Activated naive CD4-positive, alpha-beta T cell treated with anti-CD3 and anti-CD28 coated beads, Interleukin-2, amount 50 U/mL, for 24 hours (primary cell): Measurements from ENCODE around the gene TRAPPC6A.
"Not testable (repeated sequence)": the region's sequence is repeated elsewhere in the genome, so short reads cannot be mapped to it uniquely, and the experiment has no call there.

Experiments
- H3K27ac Mint-ChIP-seq: one replicate; pipeline ENCODE4 v1.8.0; 2021; ENCODE audit warnings: mild to moderate bottlenecking, mixed read lengths
- H3K27me3 Mint-ChIP-seq: one replicate; pipeline ENCODE4 v1.8.0; 2021; ENCODE audit warnings: mixed read lengths
- H3K36me3 Mint-ChIP-seq: one replicate; pipeline ENCODE4 v1.8.0; 2021; ENCODE audit warnings: mixed read lengths
- H3K4me1 Mint-ChIP-seq: one replicate; pipeline ENCODE4 v1.8.0; 2021; ENCODE audit warnings: mixed read lengths
- H3K4me3 Mint-ChIP-seq: one replicate; pipeline ENCODE4 v1.8.0; 2021; ENCODE audit warnings: mild to moderate bottlenecking, mixed read lengths
- H3K9me3 Mint-ChIP-seq: one replicate; pipeline ENCODE4 v1.8.0; 2021; ENCODE audit warnings: mixed read lengths

Gene TRAPPC6A

GRCh38 chr19:45118591-45119355 lies 59.3 kb downstream of the TRAPPC6A start:
- Mint-ChIP-seq H3K4me1 (peaks cover 68% of the 10 kb centered on the region), H3K4me3 (peak overlapping the region; percentile 27), H3K27ac (peak overlapping the region; percentile 5)
- H3K9me3 Mint-ChIP-seq, H3K27me3 Mint-ChIP-seq, H3K36me3 Mint-ChIP-seq: not testable (repeated sequence)

- Mint-ChIP-seq H3K36me3 (no peaks in the 10 kb centered on the region), H3K4me1 (peaks cover 67% of the 10 kb centered on the region), H3K27ac (no peak overlapping the region), H3K9me3 (no peaks in the 10 kb centered on the region), H3K4me3 (peak overlapping the region; percentile 47), H3K27me3 (no peaks in the 10 kb centered on the region)
Measured at GRCh38 chr19:45118106-45118505, 59.9 kb downstream of the TRAPPC6A start.

DNA sequence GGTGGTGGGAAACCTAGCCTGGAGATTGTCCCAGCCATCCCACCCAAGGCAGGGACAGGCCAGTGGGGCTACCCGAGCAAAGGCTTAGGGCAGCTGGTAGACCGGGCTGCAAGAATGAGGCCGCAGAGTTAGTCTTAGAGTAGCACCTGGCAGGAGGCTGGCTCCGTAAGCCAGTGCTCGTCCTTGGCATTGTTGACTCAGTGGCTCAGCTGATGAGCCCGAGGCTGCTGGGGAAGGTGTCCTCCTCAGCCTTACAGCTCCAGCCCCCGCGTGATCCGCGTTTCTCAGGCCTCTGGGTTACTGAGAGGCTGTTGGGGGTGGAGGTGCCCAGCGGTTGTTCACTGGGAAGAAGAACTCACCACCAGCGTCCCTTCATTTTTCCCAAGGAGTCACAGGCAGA lies 60.4 kb downstream of the TRAPPC6A start:
- Mint-ChIP-seq H3K9me3 (no peaks in the 10 kb centered on the region), H3K4me3 (no peak overlapping the region), H3K36me3 (no peaks in the 10 kb centered on the region), H3K27me3 (no peaks in the 10 kb centered on the region), H3K4me1 (peaks cover 67% of the 10 kb centered on the region), H3K27ac (no peak overlapping the region)

DNA sequence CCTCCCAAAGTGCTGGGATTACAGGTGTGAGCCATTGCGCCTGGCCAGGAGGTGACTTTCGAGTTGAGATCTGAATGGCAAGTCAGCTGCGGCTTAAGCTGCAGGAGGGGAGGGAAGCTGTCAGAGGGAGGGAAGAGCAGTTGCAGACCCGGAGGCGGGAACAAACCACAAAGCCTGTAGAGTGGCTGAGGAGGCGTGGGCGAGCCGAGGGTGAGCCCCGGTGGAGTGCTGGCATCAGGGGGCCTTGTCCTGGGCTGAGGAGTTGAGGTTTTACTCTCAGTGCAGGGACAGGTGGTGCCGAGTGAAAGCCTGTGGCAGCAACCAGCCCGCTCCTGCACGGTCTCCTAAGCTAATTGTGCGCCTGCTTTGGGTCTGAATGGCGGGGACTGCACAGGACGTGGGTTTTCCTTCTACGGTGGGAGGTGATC lies 60.9 kb downstream of the TRAPPC6A start:
- Mint-ChIP-seq H3K4me1 (peaks cover 67% of the 10 kb centered on the region), H3K36me3 (no peaks in the 10 kb centered on the region), H3K27me3 (no peaks in the 10 kb centered on the region), H3K27ac (no peak overlapping the region), H3K4me3 (peak overlapping the region; percentile 70), H3K9me3 (no peaks in the 10 kb centered on the region)

GRCh38 chr19:45115809-45116615 lies 62.0 kb downstream of the TRAPPC6A start:
- Mint-ChIP-seq H3K4me1 (peaks cover 63% of the 10 kb centered on the region), H3K36me3 (no peaks in the 10 kb centered on the region), H3K27me3 (no peaks in the 10 kb centered on the region), H3K4me3 (no peak overlapping the region), H3K9me3 (no peaks in the 10 kb centered on the region), H3K27ac (no peak overlapping the region)

GRCh38 chr19:45114116-45114515 lies 63.9 kb downstream of the TRAPPC6A start:
- H3K4me1 Mint-ChIP-seq = peaks cover 52% of the 10 kb centered on the region
- no peaks in the 10 kb centered on the region for H3K36me3 Mint-ChIP-seq
- no peak overlapping the region for H3K4me3 Mint-ChIP-seq
- H3K27ac Mint-ChIP-seq = no peak overlapping the region
- no peaks in the 10 kb centered on the region for H3K9me3 Mint-ChIP-seq
- no peaks in the 10 kb centered on the region for H3K27me3 Mint-ChIP-seq

- Mint-ChIP-seq H3K9me3 (no peaks in the 10 kb centered on the region), H3K27me3 (no peaks in the 10 kb centered on the region), H3K27ac (no peak overlapping the region), H3K4me3 (no peak overlapping the region), H3K36me3 (no peaks in the 10 kb centered on the region), H3K4me1 (peaks cover 47% of the 10 kb centered on the region)
Measured at GRCh38 chr19:45113628-45114027, 64.4 kb downstream of the TRAPPC6A start.
